Brain microvascular endothelial cell (primary cell): ENCODE measurements around the gene DEFB123.

Source experiments
- DNase-seq: peaks from one replicate; pipeline ENCODE4 v3.0.0-alpha.2; 2020
- H3K27ac ChIP-seq: fragments of 250-450 bp; sonication (Bioruptor Pico); 2 replicates; pipeline ENCODE4 v1.5.1; 2020; ENCODE audit warnings: mild to moderate bottlenecking, moderate library complexity
- H3K27me3 ChIP-seq: fragments of 250-450 bp; sonication (Bioruptor Pico); replicated peaks from 2 replicates; pipeline ENCODE4 v1.5.1; 2020; ENCODE audit warnings: mild to moderate bottlenecking
- H3K36me3 ChIP-seq: fragments of 250-450 bp; sonication (Bioruptor Pico); replicated peaks from 2 replicates; pipeline ENCODE4 v1.5.1; 2020; ENCODE audit warnings: mild to moderate bottlenecking
- H3K4me3 ChIP-seq: 2 replicates; pipeline ENCODE4 v1.5.1; 2011; ENCODE audit warnings: low read depth, mild to moderate bottlenecking, control low read depth, low read length, moderate library complexity
- in situ Hi-C: cut with HindIII; loops from 2 replicates; pipeline ENCODE4 v1.10.0; 2017; ENCODE audit warnings: low sequenced_read_pairs, low pct_ligation_motif_present
- TF ChIP-seq, protein P1 (sequence below): IDR thresholded peaks from 2 replicates; pipeline ENCODE4 v1.5.1; 2011; ENCODE audit warnings: low read depth, mild to moderate bottlenecking, moderate library complexity, low read length, control low read depth, inconsistent platforms; ENCODE audit errors: missing control alignments

DEFB123 gene

DNA sequence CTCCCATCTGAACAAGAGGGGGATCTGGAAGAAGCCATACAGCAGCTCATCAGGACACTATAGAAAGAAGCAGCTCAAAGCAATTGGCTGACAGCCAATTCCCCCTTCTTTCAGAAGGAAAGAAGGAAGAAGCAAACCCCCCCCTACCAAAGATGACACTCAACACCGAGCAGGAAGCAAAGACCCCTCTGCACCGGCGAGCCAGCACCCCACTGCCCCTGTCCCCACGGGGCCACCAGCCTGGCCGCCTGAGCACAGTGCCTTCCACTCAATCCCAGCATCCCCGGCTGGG is 35.8 kb downstream of the DEFB123 start:
- H3K27me3 ChIP-seq, result peaks cover 10% of the 10 kb centered on the region
- no peak for DNase-seq
- TF ChIP-seq, protein P1, sequence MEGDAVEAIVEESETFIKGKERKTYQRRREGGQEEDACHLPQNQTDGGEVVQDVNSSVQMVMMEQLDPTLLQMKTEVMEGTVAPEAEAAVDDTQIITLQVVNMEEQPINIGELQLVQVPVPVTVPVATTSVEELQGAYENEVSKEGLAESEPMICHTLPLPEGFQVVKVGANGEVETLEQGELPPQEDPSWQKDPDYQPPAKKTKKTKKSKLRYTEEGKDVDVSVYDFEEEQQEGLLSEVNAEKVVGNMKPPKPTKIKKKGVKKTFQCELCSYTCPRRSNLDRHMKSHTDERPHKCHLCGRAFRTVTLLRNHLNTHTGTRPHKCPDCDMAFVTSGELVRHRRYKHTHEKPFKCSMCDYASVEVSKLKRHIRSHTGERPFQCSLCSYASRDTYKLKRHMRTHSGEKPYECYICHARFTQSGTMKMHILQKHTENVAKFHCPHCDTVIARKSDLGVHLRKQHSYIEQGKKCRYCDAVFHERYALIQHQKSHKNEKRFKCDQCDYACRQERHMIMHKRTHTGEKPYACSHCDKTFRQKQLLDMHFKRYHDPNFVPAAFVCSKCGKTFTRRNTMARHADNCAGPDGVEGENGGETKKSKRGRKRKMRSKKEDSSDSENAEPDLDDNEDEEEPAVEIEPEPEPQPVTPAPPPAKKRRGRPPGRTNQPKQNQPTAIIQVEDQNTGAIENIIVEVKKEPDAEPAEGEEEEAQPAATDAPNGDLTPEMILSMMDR, result no peak
- H3K4me3 ChIP-seq, result no peak overlapping the region
- no peaks in the 10 kb centered on the region for H3K36me3 ChIP-seq
- in situ Hi-C loops, result no loop called here
- H3K27ac ChIP-seq, result no peak overlapping the region

DNA sequence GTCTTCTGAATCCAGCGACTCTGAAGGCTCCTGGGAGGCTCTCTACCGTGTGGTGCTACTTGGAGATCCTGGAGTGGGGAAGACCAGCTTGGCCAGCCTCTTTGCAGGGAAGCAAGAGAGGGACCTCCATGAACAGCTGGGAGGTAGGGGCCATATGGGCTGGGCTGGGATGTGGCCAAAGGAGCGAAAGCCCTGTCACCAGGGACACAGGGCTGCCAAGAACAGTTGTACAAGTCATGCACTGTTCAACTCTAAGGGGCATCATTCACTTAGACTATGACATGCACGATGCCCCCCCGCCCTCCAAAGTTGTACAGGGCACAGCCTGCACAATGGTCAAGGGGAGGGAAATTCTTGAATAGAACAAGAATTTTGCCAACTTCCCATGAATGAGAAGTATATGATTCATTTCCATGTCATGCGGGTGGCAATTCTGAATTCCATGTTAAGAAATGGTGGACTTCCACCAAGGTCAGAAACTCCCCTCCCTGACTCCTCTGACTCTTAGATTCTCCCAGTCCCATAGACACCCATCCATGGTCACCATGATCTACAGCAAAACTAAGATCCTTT is 36.3 kb downstream of the DEFB123 start:
- H3K4me3 ChIP-seq, result no peak overlapping the region
- DNase-seq, result no peak
- in situ Hi-C loops, result no loop called here

DNA sequence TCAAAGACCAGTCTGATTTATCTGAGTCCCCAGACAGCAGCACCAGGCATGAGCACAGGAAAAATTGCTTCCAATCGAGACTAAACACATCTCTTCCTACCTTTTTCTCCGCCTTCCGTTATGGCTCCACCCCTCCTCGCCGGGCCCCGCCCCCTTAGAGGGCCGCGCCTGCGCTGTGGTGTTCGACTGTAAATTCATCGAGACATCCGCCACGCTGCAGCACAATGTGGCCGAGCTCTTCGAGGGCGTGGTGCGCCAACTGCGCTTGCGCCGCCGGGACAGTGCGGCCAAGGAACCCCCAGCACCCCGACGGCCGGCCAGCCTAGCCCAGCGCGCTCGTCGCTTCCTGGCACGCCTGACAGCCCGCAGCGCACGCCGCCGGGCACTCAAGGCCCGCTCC is 43.6 kb downstream of the DEFB123 start:
- DNase-seq, result no peak
- H3K27me3 ChIP-seq, result no peaks in the 10 kb centered on the region
- no peak overlapping the region for H3K27ac ChIP-seq
- no peak overlapping the region for H3K4me3 ChIP-seq
- H3K36me3 ChIP-seq, result no peaks in the 10 kb centered on the region
- in situ Hi-C loops, result no loop called here
- TF ChIP-seq, protein P1, result no peak

More for the DNA sequence above, 36.3 kb downstream of the DEFB123 start:
- Histone ChIP-seq H3K36me3 (no peaks in the 10 kb centered on the region), H3K27ac (no peak overlapping the region), H3K27me3 (peaks cover 10% of the 10 kb centered on the region)
- TF ChIP-seq, protein P1, result no peak

DNA sequence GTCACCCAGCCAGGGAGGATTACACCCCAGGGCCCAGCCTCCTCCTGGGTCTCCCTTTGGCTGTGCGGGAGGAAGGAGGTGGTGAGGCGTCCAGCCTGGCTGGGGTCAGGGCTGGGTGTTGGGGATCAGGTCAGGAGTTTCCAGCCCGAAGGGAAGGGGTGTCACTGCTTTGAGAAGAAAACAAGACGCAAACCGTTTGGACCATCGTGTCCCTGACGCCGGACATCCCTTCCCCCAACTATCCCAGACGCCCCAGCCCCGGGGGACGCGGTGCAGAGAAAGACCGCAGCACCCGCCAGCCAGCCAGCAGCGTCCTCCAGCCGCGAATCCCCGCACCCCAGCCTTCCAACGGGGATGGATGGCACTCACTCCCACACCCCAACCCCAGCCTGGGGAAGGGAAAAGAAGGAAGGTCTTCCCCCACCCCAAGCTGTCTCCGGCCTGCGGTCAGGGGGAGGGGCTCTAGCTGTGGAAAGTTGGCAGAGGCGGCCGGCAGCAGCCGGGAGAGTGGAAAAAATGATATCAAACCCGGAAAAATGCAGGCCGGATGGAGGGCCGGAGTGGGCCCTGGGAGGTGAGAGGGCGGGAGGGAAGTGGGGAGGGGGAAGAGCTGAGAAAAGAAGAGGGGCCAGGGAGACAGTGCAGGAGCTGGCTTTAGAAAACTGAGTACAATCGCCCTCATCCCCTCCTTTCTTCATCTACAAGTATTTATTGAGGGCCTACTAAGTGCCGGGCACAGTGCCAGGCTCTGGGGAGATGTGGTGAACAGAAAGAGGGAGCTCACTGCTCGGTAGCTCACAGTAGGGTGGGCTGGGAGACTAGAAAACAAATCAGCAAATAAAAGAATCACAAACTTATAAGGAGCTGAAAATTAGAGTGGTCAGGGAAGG is 45.3 kb downstream of the DEFB123 start:
- Histone ChIP-seq H3K36me3 (no peaks in the 10 kb centered on the region), H3K27ac (no peak overlapping the region), H3K27me3 (no peaks in the 10 kb centered on the region), H3K4me3 (peak overlapping the region; percentile 46)
- TF ChIP-seq, protein P1, result no peak
- DNase-seq, result peak; percentile 28
- in situ Hi-C loops, result no loop called here

DNA sequence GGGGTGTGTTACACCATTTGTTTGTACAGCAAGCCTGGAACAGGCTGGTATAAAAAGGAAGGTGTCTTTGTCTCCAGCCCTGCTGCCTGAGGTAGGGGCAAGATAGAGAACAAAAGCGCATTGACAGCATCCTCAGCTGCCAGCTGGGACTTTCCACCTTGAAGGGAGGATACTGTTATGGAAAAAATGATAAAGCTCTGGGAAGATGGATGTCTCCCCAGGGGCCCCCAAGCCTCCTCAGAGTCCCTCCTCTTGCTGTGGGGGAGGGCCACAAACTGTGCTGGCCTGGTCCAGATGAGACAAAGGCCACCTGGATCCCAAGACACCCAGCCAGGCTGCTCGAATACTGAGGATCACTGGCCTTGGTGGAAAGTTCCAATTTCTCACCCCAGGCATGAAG is 47.7 kb downstream of the DEFB123 start:
- TF ChIP-seq, protein P1, result no peak
- no peak overlapping the region for H3K27ac ChIP-seq
- H3K27me3 ChIP-seq, result no peaks in the 10 kb centered on the region
- DNase-seq, result no peak
- H3K36me3 ChIP-seq, result no peaks in the 10 kb centered on the region
- in situ Hi-C loops, result no loop called here
- H3K4me3 ChIP-seq, result no peak overlapping the region
